HG03175 (cell line): Measurements from ENCODE around the gene WWTR1.

Experiments
- ATAC-seq: cut with Tn5 transposase; IDR thresholded peaks from one replicate; pipeline ENCODE4 v1.9.1; 2021; ENCODE audit warnings: mild to moderate bottlenecking, moderate library complexity; ENCODE audit not compliant: unreplicated experiment

WWTR1 gene

DNA sequence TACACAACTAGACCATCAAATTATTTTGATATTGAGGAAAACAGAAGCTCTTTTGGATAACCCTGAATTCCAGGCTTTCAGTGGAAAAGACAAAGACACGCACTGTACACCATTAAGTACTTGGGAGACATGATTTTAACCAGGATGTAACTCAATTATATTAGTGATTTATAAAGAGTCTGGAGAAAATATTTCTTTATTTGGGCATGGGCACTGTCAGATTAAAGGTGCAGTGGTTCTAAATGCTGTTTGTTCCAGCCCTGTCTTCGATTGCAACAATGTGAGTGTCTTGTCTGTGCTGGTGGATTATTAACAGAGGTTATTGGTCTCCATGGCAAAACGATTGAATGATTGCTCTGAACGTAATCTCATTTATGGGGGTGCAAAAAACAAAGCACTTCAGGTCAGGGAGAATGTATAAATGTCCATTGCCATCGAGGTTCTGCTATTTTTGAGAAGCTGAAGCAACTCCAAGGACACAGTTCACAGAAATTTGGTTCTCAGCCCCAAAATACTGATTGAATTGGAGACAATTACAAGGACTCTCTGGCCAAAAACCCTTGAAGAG, 183.5 kb downstream of the WWTR1 start, which contains the start of gene TM4SF4:
Gene TM4SF4, plus strand, starts transcription at position 448 of the 568 bp plus-strand sequence. CDS start 181 bp downstream, outside the sequence.
- no peak for ATAC-seq

DNA sequence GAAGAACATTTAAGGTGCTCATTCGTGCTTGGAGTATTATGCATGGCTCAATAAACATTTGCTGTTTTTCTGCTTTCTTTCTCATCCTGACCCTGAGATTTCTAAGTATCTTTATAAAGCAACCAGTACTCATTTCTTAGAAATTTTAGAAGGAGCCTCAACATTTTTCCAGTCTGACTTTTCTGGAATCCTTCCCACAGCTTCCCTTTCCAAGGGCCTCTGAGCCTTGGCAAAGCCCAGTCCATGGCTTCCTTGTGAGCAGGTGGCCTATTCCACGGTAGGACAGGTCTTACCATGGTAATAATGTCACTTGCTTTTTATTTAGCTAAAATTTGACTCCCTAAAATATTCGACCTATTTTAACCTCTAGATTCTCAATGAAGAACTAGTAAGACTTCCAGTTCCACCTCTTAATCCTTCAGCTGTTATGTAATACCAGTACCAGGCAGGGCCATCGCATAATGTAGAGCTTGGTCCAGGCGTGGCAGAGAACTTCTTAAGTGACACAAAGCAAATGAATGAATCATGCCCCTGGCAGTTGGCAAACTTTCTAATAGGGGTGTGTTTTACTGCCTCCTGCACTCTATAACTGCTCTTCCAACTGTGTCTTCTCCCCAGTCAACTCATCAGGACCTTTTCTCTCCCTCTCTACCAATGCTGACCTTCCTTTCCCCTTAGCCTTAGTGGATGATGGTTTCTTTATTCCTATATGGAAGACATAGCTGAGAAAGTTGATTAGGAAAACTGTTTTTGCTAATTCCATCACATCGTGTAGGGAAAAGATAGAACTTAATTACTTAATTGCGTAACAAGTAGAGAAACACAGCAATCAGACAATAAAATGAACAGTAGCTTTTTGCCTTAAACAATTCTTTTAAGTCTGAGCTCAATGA, 184.2 kb downstream of the WWTR1 start:
- no peak for ATAC-seq

DNA sequence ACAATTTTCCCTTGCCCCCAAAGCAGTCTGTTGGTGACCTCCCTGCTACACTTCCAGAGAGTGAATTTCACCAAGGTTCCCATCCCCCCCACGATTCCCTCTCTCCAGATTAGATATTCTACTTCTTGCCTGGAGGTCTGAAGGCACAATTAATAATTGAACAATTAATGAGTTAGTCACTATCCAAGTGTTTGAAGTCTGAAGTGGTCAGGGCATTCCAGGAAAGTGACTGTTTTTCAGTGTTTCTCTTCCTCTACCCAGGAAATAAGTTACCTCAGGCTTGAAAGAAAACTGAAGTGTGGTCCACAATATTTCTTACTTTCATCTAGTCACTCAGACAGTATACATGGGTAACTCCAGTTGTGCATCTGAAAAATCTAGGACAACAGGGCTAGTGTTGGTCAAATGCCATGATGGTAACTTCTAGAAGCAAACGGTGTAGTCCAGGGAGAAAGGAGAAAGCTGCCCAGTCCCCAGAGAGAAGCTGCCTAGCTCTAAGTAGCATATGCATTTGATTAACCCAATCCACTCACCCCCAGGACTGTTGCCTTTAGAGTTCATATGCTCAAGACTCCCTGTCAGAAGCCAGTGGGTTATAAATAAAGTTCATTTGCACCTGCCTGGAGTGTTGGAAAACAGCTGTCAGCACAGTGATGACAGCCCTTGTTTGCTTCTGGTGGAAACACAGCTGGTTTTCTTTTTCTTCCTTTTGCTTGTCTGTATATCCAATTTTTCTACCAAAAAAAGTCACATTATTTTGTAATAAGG, 185.6 kb downstream of the WWTR1 start:
- no peak for ATAC-seq

DNA sequence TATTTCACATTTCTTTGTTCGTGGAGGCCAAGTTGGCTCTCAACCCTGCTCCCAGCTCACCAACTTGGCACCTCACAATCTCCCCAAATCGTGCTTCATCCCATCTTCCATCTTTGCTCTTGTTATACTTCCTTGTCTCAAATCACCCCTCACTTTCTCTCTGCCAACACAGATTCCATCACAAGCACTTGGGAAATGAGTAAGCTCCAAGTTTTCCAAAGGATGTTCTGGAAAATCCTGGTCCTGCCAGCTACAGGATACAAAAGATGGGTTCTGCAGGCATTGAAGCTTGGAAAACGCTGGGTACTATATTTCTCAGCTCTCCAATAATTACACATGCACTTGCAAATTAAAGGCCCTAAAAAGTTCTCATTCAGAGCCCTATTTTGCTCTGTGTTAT, 187.4 kb downstream of the WWTR1 start:
- no peak for ATAC-seq

DNA sequence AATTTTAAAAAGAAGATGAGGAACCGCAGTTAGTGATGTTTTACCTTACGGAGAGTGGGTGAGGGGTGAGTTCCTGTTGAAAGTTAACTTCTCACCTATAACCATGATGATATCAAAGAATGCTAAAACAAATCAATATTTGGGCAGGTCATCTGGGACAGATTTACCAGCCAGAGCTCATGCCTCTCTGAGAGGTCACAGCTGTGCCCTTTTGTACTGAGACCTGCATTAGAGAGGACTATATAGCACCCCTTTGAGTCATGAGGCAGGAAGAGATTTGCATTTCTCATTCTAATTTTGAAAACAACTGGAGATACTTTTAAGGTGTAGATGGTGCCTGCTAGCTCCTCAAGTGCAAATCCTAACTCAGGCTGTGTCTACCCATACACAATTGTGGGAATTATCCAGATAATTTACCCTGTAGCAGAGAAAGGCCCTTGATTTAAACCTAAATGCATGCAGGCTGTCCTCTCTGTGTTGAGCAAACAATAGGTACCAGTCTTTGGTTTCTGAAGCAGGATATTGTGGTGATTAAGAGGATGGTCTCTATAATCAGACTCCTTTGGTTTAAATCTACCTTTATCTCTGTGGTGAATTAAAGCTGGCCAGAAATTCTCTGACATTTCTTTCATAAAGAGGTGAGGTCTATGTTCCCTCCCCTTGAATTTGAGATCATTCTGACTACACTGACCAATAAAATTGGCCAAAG, 189.2 kb downstream of the WWTR1 start:
- ATAC-seq, result peak; percentile 67
